Panc1 (cell line): ENCODE results near the gene RWDD1. TPM values are rescaled to one million over a fixed set of nuclear protein-coding genes. Genes with fewer than 3 reads are reported as not detected.
A peak's percentile ranks its signal among the peaks of the same experiment; 100 is the strongest.

Source experiments
- ATAC-seq: fragments of 200-7000 bp; cut with Tn5 transposase; 2 replicates; pipeline ENCODE4 v1.9.1; 2020; ENCODE audit warnings: mild to moderate bottlenecking, moderate library complexity
- BruUV-seq: library from RNA; stranded (reverse); fragments of 400-500 nt; replicated peaks from 2 replicates; lab custom pipeline; 2021; lab: Mats Ljungman, UMichigan
- CTCF ChIA-PET: fragments of 300-600 bp; sonication (Branson Sonifier 250); formaldehyde crosslinking; loops from one replicate; lab custom pipeline; 2022; ENCODE audit warnings: antibody characterized with exemption; lab: Charles Lee
- POLR2A ChIA-PET: fragments of 300-600 bp; sonication (Branson Sonifier 250); formaldehyde crosslinking; loops from one replicate; lab custom pipeline; 2022; ENCODE audit warnings: antibody characterized with exemption; lab: Charles Lee
- DNase-seq: peaks from one replicate; pipeline ENCODE4 v3.0.0-alpha.2; 2010; ENCODE audit warnings: low read depth, low spot score
- H3K27ac ChIP-seq: 2 replicates; pipeline ENCODE4 v1.5.1; 2011; ENCODE audit warnings: mild to moderate bottlenecking, low read length, inconsistent platforms
- H3K27me3 ChIP-seq: fragments of 200-500 bp; sonication (Bioruptor generic); 2 replicates; pipeline ENCODE4 v1.6.0; 2014; ENCODE audit warnings: low read length, inconsistent platforms; ENCODE audit not compliant: control insufficient read depth, insufficient read depth
- H3K36me3 ChIP-seq: fragments of 200-500 bp; sonication (Bioruptor generic); 2 replicates; pipeline ENCODE4 v1.5.1; 2014; ENCODE audit warnings: inconsistent platforms, mild to moderate bottlenecking, low read length, moderate library complexity; ENCODE audit not compliant: control insufficient read depth, insufficient read depth
- H3K4me1 ChIP-seq: 2 replicates; pipeline ENCODE4 v1.5.1; 2011; ENCODE audit warnings: inconsistent platforms, mild to moderate bottlenecking, low read length, moderate library complexity; ENCODE audit not compliant: control insufficient read depth, insufficient read depth
- H3K4me3 ChIP-seq, 2 experiments: 2 replicates each; pipeline ENCODE4 v1.5.1; 2011 to 2012; ENCODE audit warnings: low read depth in 2 of 2, low read length in 2 of 2, mild to moderate bottlenecking in 2 of 2, inconsistent platforms in 1 of 2, moderate library complexity in 1 of 2
- H3K9me3 ChIP-seq: fragments of 200-500 bp; sonication (Bioruptor generic); 2 replicates; pipeline ENCODE4 v1.5.1; 2014; ENCODE audit warnings: low read depth, mild to moderate bottlenecking, inconsistent platforms, low read length, moderate library complexity; ENCODE audit not compliant: control insufficient read depth, insufficient read depth
- POLR2AphosphoS5 ChIP-seq: IDR thresholded peaks from 2 replicates; pipeline ENCODE4 v1.6.1; 2012; ENCODE audit warnings: mild to moderate bottlenecking, low read depth, low read length, moderate library complexity
- SIN3A ChIP-seq: IDR thresholded peaks from 2 replicates; pipeline ENCODE4 v1.6.1; 2012; ENCODE audit warnings: low read depth, mild to moderate bottlenecking, low read length, moderate library complexity, borderline replicate concordance; ENCODE audit not compliant: insufficient read depth
- TCF7L2 ChIP-seq: IDR thresholded peaks from 2 replicates; pipeline ENCODE4 v1.6.1; 2011; ENCODE audit warnings: mild to moderate bottlenecking, low read depth, low read length, inconsistent platforms
- in situ Hi-C: cut with HindIII; loops from 2 replicates; pipeline ENCODE4 v1.10.0; 2016; ENCODE audit warnings: low sequenced_read_pairs, low pct_unique_long_range_greater_than_20kb
- intact Hi-C: fragments of 100-400 bp; cut with micrococcal nuclease; formaldehyde crosslinking; loops from one replicate; pipeline ENCODE4 v1.10.0; 2022; ENCODE audit not compliant: unreplicated experiment
- total RNA-seq: library from RNA; stranded (reverse); gene quantifications from one replicate; pipeline ENCODE4 v1.2.1, GENCODE V29; 2021; ENCODE audit not compliant: unreplicated experiment
- TF ChIP-seq, protein P1 (sequence below): fragments of 450-650 bp; IDR thresholded peaks from 2 replicates; pipeline ENCODE4 v1.5.1; 2017; ENCODE audit warnings: mild to moderate bottlenecking
- TF ChIP-seq, protein P2 (sequence below), 2 experiments: IDR thresholded peaks; 2 replicates each; pipeline ENCODE4 v1.6.1; 2011 to 2012; ENCODE audit warnings: low read depth in 2 of 2, control low read depth in 1 of 2, low read length in 1 of 2, mild to moderate bottlenecking in 1 of 2, moderate library complexity in 1 of 2; ENCODE audit not compliant: insufficient read depth in 1 of 2

RWDD1 gene
- total RNA-seq, 1 experiment from 2014 or later, result 68.0 TPM

GRCh38 chr6:116631379-116631990, 60.2 kb downstream of the RWDD1 start:
- DNase-seq (no peak), ATAC-seq (no peak; the same call in 1 of the 2 replicates)
- H3K36me3 ChIP-seq, result peaks cover 4% of the 10 kb centered on the region; the same call in 1 of the 2 replicates
- TF ChIP-seq, protein P1, sequence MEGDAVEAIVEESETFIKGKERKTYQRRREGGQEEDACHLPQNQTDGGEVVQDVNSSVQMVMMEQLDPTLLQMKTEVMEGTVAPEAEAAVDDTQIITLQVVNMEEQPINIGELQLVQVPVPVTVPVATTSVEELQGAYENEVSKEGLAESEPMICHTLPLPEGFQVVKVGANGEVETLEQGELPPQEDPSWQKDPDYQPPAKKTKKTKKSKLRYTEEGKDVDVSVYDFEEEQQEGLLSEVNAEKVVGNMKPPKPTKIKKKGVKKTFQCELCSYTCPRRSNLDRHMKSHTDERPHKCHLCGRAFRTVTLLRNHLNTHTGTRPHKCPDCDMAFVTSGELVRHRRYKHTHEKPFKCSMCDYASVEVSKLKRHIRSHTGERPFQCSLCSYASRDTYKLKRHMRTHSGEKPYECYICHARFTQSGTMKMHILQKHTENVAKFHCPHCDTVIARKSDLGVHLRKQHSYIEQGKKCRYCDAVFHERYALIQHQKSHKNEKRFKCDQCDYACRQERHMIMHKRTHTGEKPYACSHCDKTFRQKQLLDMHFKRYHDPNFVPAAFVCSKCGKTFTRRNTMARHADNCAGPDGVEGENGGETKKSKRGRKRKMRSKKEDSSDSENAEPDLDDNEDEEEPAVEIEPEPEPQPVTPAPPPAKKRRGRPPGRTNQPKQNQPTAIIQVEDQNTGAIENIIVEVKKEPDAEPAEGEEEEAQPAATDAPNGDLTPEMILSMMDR, result no peak
- TF ChIP-seq SIN3A (no peak), POLR2AphosphoS5 (no peak), TCF7L2 (no peak)
- TF ChIP-seq, protein P2, sequence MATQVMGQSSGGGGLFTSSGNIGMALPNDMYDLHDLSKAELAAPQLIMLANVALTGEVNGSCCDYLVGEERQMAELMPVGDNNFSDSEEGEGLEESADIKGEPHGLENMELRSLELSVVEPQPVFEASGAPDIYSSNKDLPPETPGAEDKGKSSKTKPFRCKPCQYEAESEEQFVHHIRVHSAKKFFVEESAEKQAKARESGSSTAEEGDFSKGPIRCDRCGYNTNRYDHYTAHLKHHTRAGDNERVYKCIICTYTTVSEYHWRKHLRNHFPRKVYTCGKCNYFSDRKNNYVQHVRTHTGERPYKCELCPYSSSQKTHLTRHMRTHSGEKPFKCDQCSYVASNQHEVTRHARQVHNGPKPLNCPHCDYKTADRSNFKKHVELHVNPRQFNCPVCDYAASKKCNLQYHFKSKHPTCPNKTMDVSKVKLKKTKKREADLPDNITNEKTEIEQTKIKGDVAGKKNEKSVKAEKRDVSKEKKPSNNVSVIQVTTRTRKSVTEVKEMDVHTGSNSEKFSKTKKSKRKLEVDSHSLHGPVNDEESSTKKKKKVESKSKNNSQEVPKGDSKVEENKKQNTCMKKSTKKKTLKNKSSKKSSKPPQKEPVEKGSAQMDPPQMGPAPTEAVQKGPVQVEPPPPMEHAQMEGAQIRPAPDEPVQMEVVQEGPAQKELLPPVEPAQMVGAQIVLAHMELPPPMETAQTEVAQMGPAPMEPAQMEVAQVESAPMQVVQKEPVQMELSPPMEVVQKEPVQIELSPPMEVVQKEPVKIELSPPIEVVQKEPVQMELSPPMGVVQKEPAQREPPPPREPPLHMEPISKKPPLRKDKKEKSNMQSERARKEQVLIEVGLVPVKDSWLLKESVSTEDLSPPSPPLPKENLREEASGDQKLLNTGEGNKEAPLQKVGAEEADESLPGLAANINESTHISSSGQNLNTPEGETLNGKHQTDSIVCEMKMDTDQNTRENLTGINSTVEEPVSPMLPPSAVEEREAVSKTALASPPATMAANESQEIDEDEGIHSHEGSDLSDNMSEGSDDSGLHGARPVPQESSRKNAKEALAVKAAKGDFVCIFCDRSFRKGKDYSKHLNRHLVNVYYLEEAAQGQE (IDR thresholded peaks at IDR 0.05; ENCODE audit: insufficient read depth in 1 of 2, low read depth in 2 of 2, low read length in 1 of 2), result no peak
- POLR2A ChIA-PET, result no interaction called here
- no TSS peak for BruUV-seq
- no peaks in the 10 kb centered on the region for H3K4me1 ChIP-seq
- intact Hi-C loops (no loop called here), in situ Hi-C loops (no loop called here)
- H3K4me3 ChIP-seq, result no peak overlapping the region
- CTCF ChIA-PET, result interaction anchor here (0.7 kb wide), 1 partner anchor 183 kb away, joined by 3 read pairs; no protein-coding TSS in a partner anchor
- no peak overlapping the region for H3K27ac ChIP-seq
- H3K9me3 ChIP-seq, result no peaks in the 10 kb centered on the region
- no peaks in the 10 kb centered on the region for H3K27me3 ChIP-seq

GRCh38 chr6:116633685-116634084, 62.4 kb downstream of the RWDD1 start:
- in situ Hi-C loops (no loop called here), intact Hi-C loops (no loop called here)
- Histone ChIP-seq H3K9me3 (no peaks in the 10 kb centered on the region), H3K4me3 (no peak overlapping the region), H3K27ac (no peak overlapping the region), H3K4me1 (no peaks in the 10 kb centered on the region), H3K36me3 (peaks cover 4% of the 10 kb centered on the region; the same call in 1 of the 2 replicates), H3K27me3 (no peaks in the 10 kb centered on the region)
- POLR2A ChIA-PET, result no interaction called here
- CTCF ChIA-PET, result interaction anchor here (0.6 kb wide), 1 partner anchor 128 kb away, joined by 3 read pairs; no protein-coding TSS in a partner anchor
- DNase-seq (no peak), ATAC-seq (peak; percentile 71; the same call in 1 of the 2 replicates)
- TF ChIP-seq, protein P1, result peak; percentile 73
- TF ChIP-seq SIN3A, result no peak
- no TSS peak for BruUV-seq

Other genes with a start within 250 kb of the RWDD1 start
- 5.4 TPM for gene DSE, start 200.6 kb upstream of the RWDD1 start, total RNA-seq
- gene CALHM6, start 110.1 kb upstream of the RWDD1 start, total RNA-seq, result not detected
- gene CALHM5, start 59.9 kb upstream of the RWDD1 start, total RNA-seq, result not detected
- not detected for gene TRAPPC3L, start 25.8 kb upstream of the RWDD1 start, total RNA-seq
- not detected for gene CALHM4, start 17.8 kb upstream of the RWDD1 start, total RNA-seq
- gene RSPH4A, start 45.0 kb downstream of the RWDD1 start, total RNA-seq, result 0.44 TPM
- 26.0 TPM for gene ZUP1, start 97.3 kb downstream of the RWDD1 start, total RNA-seq
- 16.2 TPM for gene KPNA5, start 109.7 kb downstream of the RWDD1 start, total RNA-seq
- gene FAM162B, start 194.2 kb downstream of the RWDD1 start, total RNA-seq, result not detected